IMR-90 (cell line): ENCODE measurements around the gene PHEX.

ENCODE experiments used
- BHLHE40 ChIP-seq: fragments of 150-350 bp; IDR thresholded peaks from 2 replicates; pipeline ENCODE4 v1.6.1; 2016; ENCODE audit warnings: mild to moderate bottlenecking, low read depth, low read length
- CEBPB ChIP-seq: IDR thresholded peaks from 2 replicates; pipeline ENCODE4 v1.6.1; 2012; ENCODE audit warnings: low read depth, low read length, improper control_type of control experiment
- MAFK ChIP-seq: IDR thresholded peaks from 2 replicates; pipeline ENCODE4 v1.6.1; 2012; ENCODE audit warnings: low read depth, low read length, improper control_type of control experiment
- MXI1 ChIP-seq: IDR thresholded peaks from 2 replicates; pipeline ENCODE4 v1.6.1; 2012; ENCODE audit warnings: low read depth, mild to moderate bottlenecking, low read length, moderate library complexity, borderline replicate concordance
- POLR2A ChIP-seq: IDR thresholded peaks from 2 replicates; pipeline ENCODE4 v1.6.1; 2012; ENCODE audit warnings: mild to moderate bottlenecking, low read depth, low read length
- RAD21 ChIP-seq: IDR thresholded peaks from 2 replicates; pipeline ENCODE4 v1.6.1; 2012; ENCODE audit warnings: low read length, improper control_type of control experiment
- RCOR1 ChIP-seq: IDR thresholded peaks from 2 replicates; pipeline ENCODE4 v1.6.1; 2012; ENCODE audit warnings: mild to moderate bottlenecking, low read length, improper control_type of control experiment; ENCODE audit not compliant: insufficient replicate concordance
- RFX5 ChIP-seq: IDR thresholded peaks from 2 replicates; pipeline ENCODE4 v1.8.0; 2012; ENCODE audit warnings: low read depth, mild to moderate bottlenecking, low read length, moderate library complexity
- SMC3 ChIP-seq: fragments of 150-350 bp; IDR thresholded peaks from 2 replicates; pipeline ENCODE4 v1.6.1; 2016; ENCODE audit warnings: low read depth, mild to moderate bottlenecking, antibody characterized with exemption, low read length, moderate library complexity
- TF ChIP-seq, protein P1 (sequence below): conservative IDR thresholded peaks from 2 replicates; pipeline ENCODE4 v1.5.1; 2012; ENCODE audit warnings: mild to moderate bottlenecking, low read depth, low read length, improper control_type of control experiment
- TF ChIP-seq, protein P2 (sequence below): fragments of 150-350 bp; IDR thresholded peaks from 2 replicates; pipeline ENCODE4 v1.6.1; 2017; ENCODE audit warnings: mild to moderate bottlenecking, antibody characterized with exemption, low read length, low read depth
- TF ChIP-seq, protein P3 (sequence below): fragments of 150-350 bp; IDR thresholded peaks from 2 replicates; pipeline ENCODE4 v1.6.1; 2016; ENCODE audit warnings: low read depth, mild to moderate bottlenecking, low read length, moderate library complexity, borderline replicate concordance

DNA sequence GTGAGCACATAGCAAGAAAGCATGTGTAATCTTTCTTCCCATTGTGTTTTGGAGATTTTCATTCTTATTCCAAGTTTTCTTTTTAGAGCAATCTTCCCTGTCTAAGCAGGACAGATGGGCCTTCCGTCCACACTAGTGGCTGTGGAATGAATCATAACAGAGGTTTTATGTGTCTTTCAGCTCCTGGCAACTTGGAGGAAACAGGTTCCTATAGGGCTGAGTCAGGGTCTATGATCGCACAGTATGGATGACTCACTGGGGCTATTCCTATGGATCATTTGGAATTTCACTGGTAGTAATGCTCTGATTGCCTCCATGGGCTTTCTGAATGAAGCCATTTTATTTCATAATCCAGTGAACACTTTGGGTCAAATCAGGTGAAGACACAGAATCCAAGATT is 188.8 kb downstream of the PHEX start:
- TF ChIP-seq, protein P1, sequence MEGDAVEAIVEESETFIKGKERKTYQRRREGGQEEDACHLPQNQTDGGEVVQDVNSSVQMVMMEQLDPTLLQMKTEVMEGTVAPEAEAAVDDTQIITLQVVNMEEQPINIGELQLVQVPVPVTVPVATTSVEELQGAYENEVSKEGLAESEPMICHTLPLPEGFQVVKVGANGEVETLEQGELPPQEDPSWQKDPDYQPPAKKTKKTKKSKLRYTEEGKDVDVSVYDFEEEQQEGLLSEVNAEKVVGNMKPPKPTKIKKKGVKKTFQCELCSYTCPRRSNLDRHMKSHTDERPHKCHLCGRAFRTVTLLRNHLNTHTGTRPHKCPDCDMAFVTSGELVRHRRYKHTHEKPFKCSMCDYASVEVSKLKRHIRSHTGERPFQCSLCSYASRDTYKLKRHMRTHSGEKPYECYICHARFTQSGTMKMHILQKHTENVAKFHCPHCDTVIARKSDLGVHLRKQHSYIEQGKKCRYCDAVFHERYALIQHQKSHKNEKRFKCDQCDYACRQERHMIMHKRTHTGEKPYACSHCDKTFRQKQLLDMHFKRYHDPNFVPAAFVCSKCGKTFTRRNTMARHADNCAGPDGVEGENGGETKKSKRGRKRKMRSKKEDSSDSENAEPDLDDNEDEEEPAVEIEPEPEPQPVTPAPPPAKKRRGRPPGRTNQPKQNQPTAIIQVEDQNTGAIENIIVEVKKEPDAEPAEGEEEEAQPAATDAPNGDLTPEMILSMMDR = no peak
- peak; percentile 21; the same call in 1 of the 2 replicates for TF ChIP-seq BHLHE40
- TF ChIP-seq POLR2A = no peak
- TF ChIP-seq, protein P2, sequence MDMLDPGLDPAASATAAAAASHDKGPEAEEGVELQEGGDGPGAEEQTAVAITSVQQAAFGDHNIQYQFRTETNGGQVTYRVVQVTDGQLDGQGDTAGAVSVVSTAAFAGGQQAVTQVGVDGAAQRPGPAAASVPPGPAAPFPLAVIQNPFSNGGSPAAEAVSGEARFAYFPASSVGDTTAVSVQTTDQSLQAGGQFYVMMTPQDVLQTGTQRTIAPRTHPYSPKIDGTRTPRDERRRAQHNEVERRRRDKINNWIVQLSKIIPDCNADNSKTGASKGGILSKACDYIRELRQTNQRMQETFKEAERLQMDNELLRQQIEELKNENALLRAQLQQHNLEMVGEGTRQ = no peak
- TF ChIP-seq RFX5 = no peak
- TF ChIP-seq CEBPB = peak; percentile 44
- TF ChIP-seq MXI1 = no peak
- no peak for TF ChIP-seq RCOR1
- no peak for TF ChIP-seq SMC3
- TF ChIP-seq RAD21 = no peak
- no peak for TF ChIP-seq MAFK
- TF ChIP-seq, protein P3, sequence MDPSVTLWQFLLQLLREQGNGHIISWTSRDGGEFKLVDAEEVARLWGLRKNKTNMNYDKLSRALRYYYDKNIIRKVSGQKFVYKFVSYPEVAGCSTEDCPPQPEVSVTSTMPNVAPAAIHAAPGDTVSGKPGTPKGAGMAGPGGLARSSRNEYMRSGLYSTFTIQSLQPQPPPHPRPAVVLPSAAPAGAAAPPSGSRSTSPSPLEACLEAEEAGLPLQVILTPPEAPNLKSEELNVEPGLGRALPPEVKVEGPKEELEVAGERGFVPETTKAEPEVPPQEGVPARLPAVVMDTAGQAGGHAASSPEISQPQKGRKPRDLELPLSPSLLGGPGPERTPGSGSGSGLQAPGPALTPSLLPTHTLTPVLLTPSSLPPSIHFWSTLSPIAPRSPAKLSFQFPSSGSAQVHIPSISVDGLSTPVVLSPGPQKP = no peak
